NCI-H2029 (cell line): Measurements from ENCODE around the gene SLC23A2.
"Not testable (repeated sequence)": the region's sequence is repeated elsewhere in the genome, so short reads cannot be mapped to it uniquely, and the experiment has no call there.

Experiments used
- DNase-seq: peaks from one replicate; lab custom pipeline; 2025; lab: John Stamatoyannopoulos, UW

SLC23A2 gene

GRCh38 chr20:5008759-5009158 is 7.4 kb upstream of the SLC23A2 start:
- no peak for DNase-seq

- DNase-seq: no peak
Measured at GRCh38 chr20:5005326-5005725, 4.0 kb upstream of the SLC23A2 start.

- not testable (repeated sequence) for DNase-seq
Measured at GRCh38 chr20:5004825-5005224, 3.5 kb upstream of the SLC23A2 start.

- DNase-seq: no peak
Measured at GRCh38 chr20:5003626-5004025, 2.3 kb upstream of the SLC23A2 start.

- no peak for DNase-seq
Measured at GRCh38 chr20:5002077-5002413, 735 bp upstream of the SLC23A2 start.

GRCh38 chr20:5000263-5001173 is 792 bp downstream of the SLC23A2 start:
- no peak for DNase-seq

GRCh38 chr20:4999788-5000187 is 1.5 kb downstream of the SLC23A2 start:
- DNase-seq: peak; percentile 70

GRCh38 chr20:4998160-4998651 is 3.1 kb downstream of the SLC23A2 start:
- no peak for DNase-seq

- DNase-seq: no peak
Measured at GRCh38 chr20:4997222-4997621, 4.1 kb downstream of the SLC23A2 start.

GRCh38 chr20:4989570-4989969 is 11.7 kb downstream of the SLC23A2 start:
- no peak for DNase-seq

- DNase-seq: no peak
Measured at GRCh38 chr20:4987130-4987529, 14.2 kb downstream of the SLC23A2 start.

- DNase-seq: no peak
Measured at GRCh38 chr20:4985658-4986057, 15.7 kb downstream of the SLC23A2 start.

GRCh38 chr20:4982281-4982680 is 19.0 kb downstream of the SLC23A2 start:
- DNase-seq: no peak

GRCh38 chr20:4979841-4980410 is 21.4 kb downstream of the SLC23A2 start:
- no peak for DNase-seq

- DNase-seq: no peak
Measured at GRCh38 chr20:4978050-4978918, 23.0 kb downstream of the SLC23A2 start.

- DNase-seq: not testable (repeated sequence)
Measured at GRCh38 chr20:4976014-4976413, 25.3 kb downstream of the SLC23A2 start.

- no peak for DNase-seq
Measured at GRCh38 chr20:4973330-4974097, 27.8 kb downstream of the SLC23A2 start.

- DNase-seq: peak; percentile 42
Measured at GRCh38 chr20:4972506-4973251, 28.6 kb downstream of the SLC23A2 start.

- DNase-seq: no peak
Measured at GRCh38 chr20:4971064-4971463, 30.2 kb downstream of the SLC23A2 start.

GRCh38 chr20:4967752-4968477 is 33.4 kb downstream of the SLC23A2 start:
- no peak for DNase-seq
